GM12878 (cell line): ENCODE results near the gene ATF6. TPM values are rescaled to one million over a fixed set of nuclear protein-coding genes. Genes with fewer than 3 reads are reported as not detected.

Experiments
- ATAC-seq: fragments of 200-7000 bp; cut with Tn5 transposase; 3 replicates; pipeline ENCODE4 v1.9.1; 2020; ENCODE audit warnings: mild to moderate bottlenecking, moderate library complexity
- BruUV-seq: library from RNA; stranded (reverse); fragments of 400-500 nt; replicated peaks from 2 replicates; lab custom pipeline; 2021; lab: Mats Ljungman, UMichigan
- CTCF ChIA-PET: fragments of 300-600 bp; sonication (Branson Sonifier 250); formaldehyde crosslinking; extraction: SDS; loops from one replicate; lab custom pipeline; 2021; ENCODE audit warnings: inconsistent platforms; lab: Yijun Ruan, JAX
- POLR2A ChIA-PET: fragments of 350-600 bp; formaldehyde crosslinking; extraction: SDS; loops from one replicate; lab custom pipeline; 2021; ENCODE audit warnings: inconsistent platforms; lab: Charles Lee
- RAD21 ChIA-PET: fragments of 300-600 bp; sonication (Branson Sonifier 250); formaldehyde crosslinking; loops from one replicate; lab custom pipeline; 2023; ENCODE audit warnings: antibody characterized with exemption; ENCODE audit not compliant: unreplicated experiment; lab: Charles Lee
- SMC1A ChIA-PET: fragments of 300-600 bp; sonication (Branson Sonifier 250); formaldehyde crosslinking; loops from one replicate; lab custom pipeline; 2023; ENCODE audit not compliant: unreplicated experiment, uncharacterized antibody; lab: Charles Lee
- DNase-seq: peaks from one replicate; pipeline ENCODE4 v3.0.0-alpha.2; 2011; ENCODE audit warnings: low read depth, low spot score
- FAIRE-seq: peaks from 3 replicates; lab custom pipeline; 2011; peaks lifted over from hg19 to GRCh38; lab: Jason Lieb, UNC
- H2AFZ ChIP-seq: 2 replicates; pipeline ENCODE4 v1.6.0; 2011; ENCODE audit warnings: low read depth, low read length, control low read depth; ENCODE audit not compliant: control insufficient read depth
- H3K27ac ChIP-seq: 2 replicates; pipeline ENCODE4 v1.5.1; 2011; ENCODE audit warnings: control low read depth; ENCODE audit not compliant: control insufficient read depth, insufficient read depth
- H3K27me3 ChIP-seq, 2 experiments: replicated peaks in 1 of 2; 2 replicates each; pipeline versions ENCODE4 v1.6.0 to v1.6.1; 2011; ENCODE audit warnings: low read length in 1 of 2; ENCODE audit not compliant: control insufficient read depth in 2 of 2, insufficient read depth in 2 of 2
- H3K36me3 ChIP-seq, 2 experiments: 2 replicates each; pipeline ENCODE4 v1.5.1; 2011; ENCODE audit warnings: low read length in 1 of 2; ENCODE audit not compliant: control insufficient read depth in 2 of 2, insufficient read depth in 2 of 2
- H3K4me1 ChIP-seq: 2 replicates; pipeline ENCODE4 v1.6.1; 2011; ENCODE audit warnings: mild to moderate bottlenecking, low read length, moderate library complexity, mixed read lengths; ENCODE audit not compliant: control insufficient read depth, insufficient read depth
- H3K4me2 ChIP-seq: 2 replicates; pipeline ENCODE4 v1.6.0; 2011; ENCODE audit warnings: control low read depth; ENCODE audit not compliant: control insufficient read depth, insufficient read depth
- H3K4me3 ChIP-seq: fragments of 200-600 bp; sonication (generic); 2 replicates; pipeline ENCODE4 v1.5.1; 2016
- H3K79me2 ChIP-seq: 2 replicates; pipeline ENCODE4 v1.6.0; 2011; ENCODE audit warnings: low read length; ENCODE audit not compliant: control insufficient read depth, insufficient read depth
- H3K9ac ChIP-seq: 2 replicates; pipeline ENCODE4 v1.8.0; 2011; ENCODE audit warnings: low read length, control low read depth, mixed read lengths; ENCODE audit not compliant: control insufficient read depth, insufficient read depth
- H3K9me3 ChIP-seq: replicated peaks from 3 replicates; pipeline ENCODE4 v1.5.1; 2011; ENCODE audit warnings: mild to moderate bottlenecking, low read length; ENCODE audit not compliant: control insufficient read depth, insufficient read depth
- H4K20me1 ChIP-seq: 2 replicates; pipeline ENCODE4 v1.6.0; 2011; ENCODE audit not compliant: control insufficient read depth, insufficient read depth
- MYB ChIP-seq: fragments of 150-350 bp; IDR thresholded peaks from 2 replicates; pipeline ENCODE4 v1.6.1; 2014; ENCODE audit warnings: mild to moderate bottlenecking, low read depth, low read length, borderline replicate concordance
- NKRF ChIP-seq: fragments of 450-650 bp; conservative IDR thresholded peaks from 2 replicates; pipeline ENCODE4 v1.6.1; 2017; ENCODE audit warnings: mild to moderate bottlenecking, moderate library complexity
- NRF1 ChIP-seq: conservative IDR thresholded peaks from 2 replicates; pipeline ENCODE4 v1.6.1; 2011; ENCODE audit warnings: mild to moderate bottlenecking, low read depth, low read length, improper control_type of control experiment
- POLR2AphosphoS2 ChIP-seq: IDR thresholded peaks from 2 replicates; pipeline ENCODE4 v1.6.1; 2011; ENCODE audit warnings: low read depth, mild to moderate bottlenecking, low read length, improper control_type of control experiment, moderate library complexity
- ZNF217 ChIP-seq: fragments of 450-650 bp; IDR thresholded peaks from 2 replicates; pipeline ENCODE4 v1.6.1; 2017; ENCODE audit warnings: antibody characterized with exemption, mild to moderate bottlenecking
- WGBS: methylation state at CpG from one replicate; pipeline ENCODE4 v1.1.6; 2016; ENCODE audit warnings: low lambda C conversion rate; ENCODE audit not compliant: insufficient replicate concordance, insufficient coverage; ENCODE audit errors: missing lambda C conversion rate; 5-methylcytosine and 5-hydroxymethylcytosine counted together
- in situ Hi-C: fragments of 300-500 bp; cut with MboI; formaldehyde crosslinking; loops from 9 replicates; pipeline ENCODE4 v1.14.3; 2018; ENCODE audit warnings: mixed read lengths
- intact Hi-C: fragments of 100-400 bp; cut with micrococcal nuclease; formaldehyde crosslinking; loops from one replicate; pipeline ENCODE4 v1.14.2; 2022; ENCODE audit not compliant: unreplicated experiment
- polyA plus RNA-seq, 11 experiments: library from polyadenylated mRNA; depleted of rRNA in 4 of 11; unstranded in 6 of 11; stranded (reverse) in 5 of 11; fragments of >200 nt; fragmentation: Nextera tagmentation in 4 of 11; fragmentation: Illumina TruSeq in 1 of 11; extraction: Ambion mirVana in 4 of 11; extraction: Trizol in 1 of 11; gene quantifications; 1 replicate in 1 of 11; 2 replicates in 10 of 11; pipeline versions ENCODE4 v1.2.1 to v1.2.3, GENCODE V29; 2011 to 2016; ENCODE audit warnings: inconsistent platforms in 2 of 11, missing spikeins in 2 of 11, low read depth in 1 of 11
- total RNA-seq, 4 experiments: library from RNA; depleted of rRNA in 3 of 4; stranded (reverse); fragments of >200 nt in 3 of 4; fragmentation: Illumina TruSeq in 1 of 4; extraction: Trizol in 1 of 4; gene quantifications; 2 replicates each; pipeline versions ENCODE4 v1.2.1 to v1.2.3, GENCODE V29; 2013 to 2021
- TF ChIP-seq, protein P1 (sequence below): fragments of 450-650 bp; IDR thresholded peaks from 2 replicates; pipeline ENCODE4 v1.6.1; 2017; ENCODE audit warnings: mild to moderate bottlenecking, moderate library complexity
- TF ChIP-seq, protein P2 (sequence below): fragments of 150-350 bp; IDR thresholded peaks from 2 replicates; pipeline ENCODE4 v1.6.1; 2014; ENCODE audit warnings: mild to moderate bottlenecking, low read depth, low read length

The ATF6 gene
- total and polyA plus RNA-seq, 10 of the 15 experiments (the other 5 are each of a cell fraction or from before 2014, with no cell fraction given), result 7.8 to 24.3 (median 14.7) TPM

GRCh38 chr1:161743231-161743630 lies 22.9 kb upstream of the ATF6 start:
- Histone ChIP-seq H3K79me2 (no peaks in the 10 kb centered on the region), H4K20me1 (no peaks in the 10 kb centered on the region), H3K36me3 (no peaks in the 10 kb centered on the region), H2AFZ (no peak overlapping the region), H3K27me3 (no peaks in the 10 kb centered on the region), H3K4me1 (peaks cover 54% of the 10 kb centered on the region), H3K9ac (no peak overlapping the region), H3K4me2 (no peak overlapping the region), H3K4me3 (no peak overlapping the region), H3K27ac (no peak overlapping the region), H3K9me3 (no peaks in the 10 kb centered on the region)
- in situ Hi-C loops (loop anchor here (10.0 kb wide), 2 partner anchors 258 to 548 kb away; partner anchors contain the start of gene ADAMTS4), intact Hi-C loops (loop anchor here (10.0 kb wide), 2 partner anchors 198 to 348 kb away; partner anchors contain the start of gene FCGR3A)
- ChIA-PET CTCF (interaction anchor here (0.8 to 16.4 kb wide), 5 partner anchors 15 to 361 kb away, joined by 3 to 262 read pairs (median 70); no protein-coding TSS in a partner anchor), POLR2A (no interaction called here), RAD21 (interaction anchor here (0.5 to 3.7 kb wide), 5 partner anchors 17 to 733 kb away, joined by 3 to 17 read pairs (median 3); no protein-coding TSS in a partner anchor), SMC1A (interaction anchor here (0.5 to 9.7 kb wide), 5 partner anchors 14 to 294 kb away, joined by 3 to 97 read pairs (median 8); no protein-coding TSS in a partner anchor)
- TF ChIP-seq, protein P1, sequence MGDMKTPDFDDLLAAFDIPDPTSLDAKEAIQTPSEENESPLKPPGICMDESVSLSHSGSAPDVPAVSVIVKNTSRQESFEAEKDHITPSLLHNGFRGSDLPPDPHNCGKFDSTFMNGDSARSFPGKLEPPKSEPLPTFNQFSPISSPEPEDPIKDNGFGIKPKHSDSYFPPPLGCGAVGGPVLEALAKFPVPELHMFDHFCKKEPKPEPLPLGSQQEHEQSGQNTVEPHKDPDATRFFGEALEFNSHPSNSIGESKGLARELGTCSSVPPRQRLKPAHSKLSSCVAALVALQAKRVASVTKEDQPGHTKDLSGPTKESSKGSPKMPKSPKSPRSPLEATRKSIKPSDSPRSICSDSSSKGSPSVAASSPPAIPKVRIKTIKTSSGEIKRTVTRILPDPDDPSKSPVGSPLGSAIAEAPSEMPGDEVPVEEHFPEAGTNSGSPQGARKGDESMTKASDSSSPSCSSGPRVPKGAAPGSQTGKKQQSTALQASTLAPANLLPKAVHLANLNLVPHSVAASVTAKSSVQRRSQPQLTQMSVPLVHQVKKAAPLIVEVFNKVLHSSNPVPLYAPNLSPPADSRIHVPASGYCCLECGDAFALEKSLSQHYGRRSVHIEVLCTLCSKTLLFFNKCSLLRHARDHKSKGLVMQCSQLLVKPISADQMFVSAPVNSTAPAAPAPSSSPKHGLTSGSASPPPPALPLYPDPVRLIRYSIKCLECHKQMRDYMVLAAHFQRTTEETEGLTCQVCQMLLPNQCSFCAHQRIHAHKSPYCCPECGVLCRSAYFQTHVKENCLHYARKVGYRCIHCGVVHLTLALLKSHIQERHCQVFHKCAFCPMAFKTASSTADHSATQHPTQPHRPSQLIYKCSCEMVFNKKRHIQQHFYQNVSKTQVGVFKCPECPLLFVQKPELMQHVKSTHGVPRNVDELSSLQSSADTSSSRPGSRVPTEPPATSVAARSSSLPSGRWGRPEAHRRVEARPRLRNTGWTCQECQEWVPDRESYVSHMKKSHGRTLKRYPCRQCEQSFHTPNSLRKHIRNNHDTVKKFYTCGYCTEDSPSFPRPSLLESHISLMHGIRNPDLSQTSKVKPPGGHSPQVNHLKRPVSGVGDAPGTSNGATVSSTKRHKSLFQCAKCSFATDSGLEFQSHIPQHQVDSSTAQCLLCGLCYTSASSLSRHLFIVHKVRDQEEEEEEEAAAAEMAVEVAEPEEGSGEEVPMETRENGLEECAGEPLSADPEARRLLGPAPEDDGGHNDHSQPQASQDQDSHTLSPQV, result no peak
- TF ChIP-seq ZNF217 (no peak), POLR2AphosphoS2 (no peak), MYB (no peak), NKRF (no peak), NRF1 (no peak)
- TF ChIP-seq, protein P2, sequence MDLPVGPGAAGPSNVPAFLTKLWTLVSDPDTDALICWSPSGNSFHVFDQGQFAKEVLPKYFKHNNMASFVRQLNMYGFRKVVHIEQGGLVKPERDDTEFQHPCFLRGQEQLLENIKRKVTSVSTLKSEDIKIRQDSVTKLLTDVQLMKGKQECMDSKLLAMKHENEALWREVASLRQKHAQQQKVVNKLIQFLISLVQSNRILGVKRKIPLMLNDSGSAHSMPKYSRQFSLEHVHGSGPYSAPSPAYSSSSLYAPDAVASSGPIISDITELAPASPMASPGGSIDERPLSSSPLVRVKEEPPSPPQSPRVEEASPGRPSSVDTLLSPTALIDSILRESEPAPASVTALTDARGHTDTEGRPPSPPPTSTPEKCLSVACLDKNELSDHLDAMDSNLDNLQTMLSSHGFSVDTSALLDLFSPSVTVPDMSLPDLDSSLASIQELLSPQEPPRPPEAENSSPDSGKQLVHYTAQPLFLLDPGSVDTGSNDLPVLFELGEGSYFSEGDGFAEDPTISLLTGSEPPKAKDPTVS, result no peak
- ATAC-seq (no peak), DNase-seq (no peak), FAIRE-seq (no peak)
- 96% methylated on average over 9 of the region's 9 CpGs for WGBS
- no TSS peak for BruUV-seq
